Stimulated activated CD8-positive, alpha-beta memory T cell treated with anti-CD3 and anti-CD28 coated beads, Interleukin-7, amount 100 ng/mL, for 48 hours (primary cell): ENCODE data around the gene P2RX6.

Experiments
- DNase-seq, 2 donors: peaks; one replicate each; pipeline ENCODE4 v3.0.0-alpha.2; 2020; ENCODE audit warnings: low read depth in 1 of 2; ENCODE audit errors: extremely low read depth in 1 of 2

P2RX6 gene

DNA sequence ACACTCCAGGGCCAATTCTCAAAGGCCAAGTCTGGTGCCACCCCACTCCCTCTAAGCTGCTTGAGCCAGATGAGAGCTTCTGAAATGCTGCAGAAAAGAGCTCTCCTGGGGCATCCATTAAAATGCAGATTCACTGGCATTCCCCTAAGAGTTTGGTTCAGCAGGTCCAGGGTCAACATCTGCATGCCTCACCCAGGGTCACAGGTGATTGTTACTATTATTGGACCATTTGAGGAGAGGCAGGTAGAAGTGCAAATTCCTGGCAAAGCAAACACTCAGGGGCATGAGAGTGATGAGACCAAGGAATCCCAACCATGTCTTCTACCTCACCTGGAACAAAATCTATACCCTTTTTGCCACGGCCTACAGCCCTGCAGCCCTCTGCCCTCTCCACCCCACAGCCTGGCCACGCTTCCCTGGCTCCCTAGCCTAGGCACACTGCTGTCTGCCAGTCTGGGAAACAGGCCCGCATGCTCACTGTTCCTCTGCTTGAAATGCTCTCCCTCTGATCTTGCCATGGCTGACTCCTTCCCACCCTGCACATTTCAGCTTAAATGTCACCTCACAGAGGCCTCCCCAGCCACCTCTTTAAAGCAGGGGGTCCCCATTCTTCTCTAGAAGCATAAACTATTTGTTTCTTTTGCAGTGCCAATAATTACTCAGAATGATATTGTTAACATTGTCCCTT, 4.4 kb upstream of the P2RX6 start:
- no peak for DNase-seq

DNA sequence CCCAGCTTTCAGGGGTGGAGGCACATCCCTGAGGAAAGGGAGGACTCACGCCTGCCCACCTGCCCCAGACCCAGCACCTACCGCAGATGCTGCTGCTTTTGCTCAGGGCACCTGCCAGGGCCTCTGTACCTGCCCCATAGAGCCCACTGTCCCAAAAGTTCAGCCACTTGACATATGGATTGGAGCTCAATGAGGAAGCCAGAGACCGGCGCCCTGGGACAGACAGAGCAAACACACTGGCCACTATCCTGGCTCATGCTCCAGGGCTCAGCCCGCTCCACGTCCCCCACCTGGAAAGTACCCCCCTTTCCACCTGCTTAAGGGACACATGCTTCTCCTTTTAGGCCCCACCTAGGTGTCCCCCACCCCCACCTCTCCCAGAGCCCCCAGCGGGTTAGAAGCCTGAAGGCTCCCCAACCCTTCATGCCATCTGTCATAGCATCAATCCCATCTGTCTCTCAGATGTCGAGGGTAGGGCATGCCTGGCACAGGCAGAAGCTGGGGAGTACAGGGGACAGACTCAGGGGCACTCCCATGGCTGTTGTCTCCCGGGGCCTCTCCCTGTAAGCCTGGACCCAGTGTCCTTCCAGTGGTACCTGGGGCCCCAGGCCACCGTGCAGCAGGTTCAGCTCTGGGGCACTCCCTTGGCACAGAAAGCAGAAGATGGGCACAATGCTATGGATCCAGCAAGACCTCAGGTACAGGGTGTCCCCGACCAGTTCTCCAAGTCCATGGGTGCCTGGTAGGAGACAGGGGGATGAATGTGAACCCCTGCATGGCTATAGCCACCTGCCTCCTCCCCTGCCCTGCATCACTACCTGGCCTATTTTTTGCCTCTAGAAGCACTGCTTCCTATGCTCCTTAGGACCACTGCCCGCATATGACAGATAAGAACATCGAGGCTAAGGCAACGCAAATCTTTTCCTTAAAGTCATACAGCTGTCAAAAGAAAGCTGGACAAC, 2.2 kb upstream of the P2RX6 start:
- DNase-seq = no peak

DNA sequence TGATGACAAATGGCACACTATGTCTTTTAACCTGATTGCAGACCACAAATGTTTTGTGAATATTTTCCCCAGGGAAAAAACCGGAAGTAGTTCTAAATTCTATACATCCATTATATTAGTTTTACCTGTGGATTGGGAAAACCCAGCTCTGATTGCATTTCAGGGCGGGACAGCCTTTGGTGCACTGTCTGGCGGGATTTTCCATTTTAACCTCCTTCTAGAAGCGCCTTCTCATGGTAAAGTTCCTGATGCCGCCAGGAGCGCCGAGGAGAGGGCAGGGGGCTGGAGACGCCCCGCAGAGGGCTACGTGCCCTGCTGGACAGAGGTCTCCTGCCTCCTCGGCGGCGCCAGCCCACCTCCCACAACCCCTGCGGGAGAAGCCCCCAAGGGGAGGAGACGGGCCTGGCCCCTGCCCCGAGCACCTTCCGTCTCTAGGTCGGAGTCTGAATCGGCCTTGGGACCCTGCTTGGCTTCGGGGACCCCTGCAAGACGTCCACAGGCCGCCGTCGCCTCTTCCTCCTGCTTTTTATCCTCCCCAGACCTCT, 1.2 kb upstream of the P2RX6 start:
- no peak for DNase-seq

DNA sequence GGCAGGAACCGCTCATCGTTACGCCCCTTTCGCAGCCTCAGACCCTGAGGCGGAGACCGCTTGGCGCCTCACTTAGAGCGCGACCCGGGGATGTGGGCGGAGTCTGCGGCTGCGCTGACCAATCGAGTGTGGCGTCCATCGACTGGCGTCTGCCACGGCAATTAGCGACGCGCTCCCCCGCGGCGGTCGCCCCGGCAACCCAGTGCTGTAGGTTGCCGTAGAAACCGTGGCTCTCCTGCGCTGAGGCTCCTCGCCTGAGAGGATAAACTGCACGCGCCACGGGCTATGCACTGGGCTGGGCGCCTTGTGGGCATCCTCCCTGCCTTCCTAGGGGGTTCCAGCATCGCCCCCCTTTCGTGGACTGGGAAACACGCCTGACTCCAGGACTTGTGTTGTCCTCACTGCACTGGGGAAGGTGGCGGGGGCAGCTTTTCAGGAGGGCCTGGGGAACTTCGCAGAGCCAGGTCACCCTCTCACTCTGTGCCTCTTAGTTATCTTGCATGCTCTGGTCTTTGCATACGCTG, 701 bp upstream of the P2RX6 start:
- DNase-seq = peak; percentile 88 to 89

DNA sequence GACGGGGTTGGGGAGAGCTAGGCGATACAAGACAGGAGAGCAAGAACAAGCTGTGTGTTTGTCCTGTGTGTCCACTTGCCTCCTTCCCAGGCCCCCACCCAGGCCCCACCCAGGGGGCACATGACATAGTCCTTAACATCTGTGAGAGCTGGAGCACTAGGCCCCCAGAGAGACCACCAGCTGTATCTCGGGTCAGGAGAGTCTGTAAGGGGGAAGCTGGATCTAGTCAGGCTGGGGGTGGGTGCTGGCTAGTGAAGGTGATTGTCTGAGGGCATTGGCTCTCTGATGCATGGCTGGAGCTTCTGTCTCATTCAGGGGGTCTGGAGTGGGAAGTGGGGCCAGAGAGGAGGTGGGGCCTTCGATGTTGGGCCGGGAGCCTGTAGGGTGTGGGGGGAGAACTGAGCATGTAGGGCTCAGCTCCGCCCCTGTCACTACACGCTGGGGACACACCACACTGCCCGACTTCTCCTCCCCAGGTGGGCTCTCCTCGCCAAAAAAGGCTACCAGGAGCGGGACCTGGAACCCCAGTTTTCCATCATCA, 571 bp downstream of the P2RX6 start:
- DNase-seq = no peak

DNA sequence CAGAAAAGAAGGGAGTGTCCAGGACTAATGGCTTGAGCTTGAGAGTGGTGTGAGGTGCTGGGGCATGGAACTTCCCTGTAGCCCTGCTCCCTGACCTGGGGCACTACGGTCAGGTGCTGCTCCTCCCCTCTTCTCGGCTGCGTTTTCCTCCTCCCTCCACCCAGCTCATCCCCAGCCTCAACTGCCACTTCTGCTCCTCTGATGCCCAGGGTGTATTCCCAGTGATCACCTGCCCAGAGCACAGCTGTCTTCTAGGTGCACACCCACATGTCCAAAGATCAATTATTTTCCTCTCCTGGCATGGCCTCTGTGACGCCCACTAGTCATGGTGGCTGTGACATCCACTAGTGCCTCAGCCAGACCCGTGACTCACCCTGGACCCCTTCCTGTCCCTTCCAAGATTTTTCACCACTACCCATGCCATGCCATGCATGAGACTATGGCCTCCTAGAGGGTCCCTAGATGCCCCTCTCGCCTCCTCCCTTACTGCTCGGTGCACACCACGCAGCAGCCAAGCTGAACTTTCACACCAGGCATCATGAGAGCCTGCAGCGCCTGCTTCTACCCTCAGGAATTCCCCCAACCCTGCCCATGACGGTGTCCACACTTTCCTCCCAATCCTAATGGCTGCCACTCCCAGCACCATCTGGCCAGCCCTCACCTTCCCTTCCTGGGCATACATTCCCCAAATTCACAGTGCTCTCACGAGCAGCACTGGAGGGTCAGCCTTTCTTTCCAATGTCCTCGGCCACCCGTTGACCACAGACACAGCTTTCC, 1.9 kb downstream of the P2RX6 start:
- DNase-seq = no peak

DNA sequence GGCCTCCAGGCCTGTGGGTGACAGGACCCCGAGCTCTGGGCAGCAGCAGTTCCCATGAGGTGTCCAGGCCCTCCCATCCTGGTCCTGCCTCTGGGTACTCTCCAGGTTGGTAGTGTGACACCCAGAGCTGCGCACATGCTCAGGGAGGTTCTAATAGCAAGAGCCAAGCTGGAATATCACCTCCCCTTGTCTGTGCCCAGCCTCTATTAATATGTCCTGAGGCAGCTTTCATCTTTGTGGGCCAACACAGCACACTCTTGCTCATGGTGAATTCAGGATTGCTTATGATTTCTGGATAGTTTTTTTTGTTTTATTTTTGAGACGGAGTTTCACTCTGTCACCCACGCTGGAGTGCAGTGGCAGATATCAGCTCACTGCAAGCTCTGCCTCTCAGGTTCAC, 3.3 kb downstream of the P2RX6 start:
- no peak for DNase-seq

DNA sequence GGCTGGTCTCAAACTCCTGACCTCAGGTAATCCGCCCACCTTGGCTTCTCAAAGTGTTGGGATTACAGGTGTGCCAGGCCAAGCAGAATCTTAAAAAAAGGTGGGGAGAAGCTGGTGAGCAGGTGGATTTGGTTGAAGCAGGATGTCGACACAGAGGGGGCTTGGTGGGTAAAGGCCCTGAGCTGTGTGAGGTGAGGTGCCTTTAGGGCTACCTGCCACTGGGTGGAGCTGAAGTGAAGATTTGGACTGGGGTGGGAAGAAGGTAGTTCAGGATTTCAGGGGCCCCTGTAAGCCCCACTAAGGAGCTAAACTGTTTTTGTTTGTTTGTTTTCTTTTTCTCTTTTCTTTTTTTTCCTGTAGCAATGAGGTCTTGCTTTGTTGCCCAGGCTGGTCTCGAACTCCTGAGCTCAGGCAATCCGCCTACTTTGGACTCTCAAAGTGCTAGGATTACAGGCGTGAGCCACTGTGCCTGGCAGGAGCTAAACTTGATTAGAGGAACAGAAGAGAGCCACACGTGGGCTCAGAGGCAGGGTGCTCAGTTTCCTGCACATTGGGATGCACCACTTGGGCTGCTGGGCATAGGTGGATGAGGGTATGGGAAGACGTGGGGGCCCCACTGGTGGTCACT, 6.0 kb downstream of the P2RX6 start:
- DNase-seq = no peak

DNA sequence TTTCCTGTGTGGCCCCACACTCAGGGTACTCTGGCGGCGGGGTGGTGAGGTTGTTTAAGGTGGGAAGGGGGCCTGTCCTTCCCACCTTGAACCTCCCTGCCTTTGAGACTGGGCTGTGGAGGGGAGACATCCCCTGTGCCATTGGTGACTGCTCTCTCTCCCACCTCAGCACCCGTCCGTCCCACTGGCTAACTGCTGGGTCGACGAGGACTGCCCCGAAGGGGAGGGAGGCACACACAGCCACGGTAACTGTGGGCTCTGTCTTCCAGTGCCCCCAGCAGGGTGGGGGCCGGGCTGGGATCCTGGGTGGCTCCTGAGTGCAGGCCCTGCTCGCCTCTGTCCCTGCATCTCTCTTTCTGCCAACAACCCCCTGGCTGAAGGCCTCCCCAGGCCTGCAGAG, 7.5 kb downstream of the P2RX6 start:
- DNase-seq = no peak

DNA sequence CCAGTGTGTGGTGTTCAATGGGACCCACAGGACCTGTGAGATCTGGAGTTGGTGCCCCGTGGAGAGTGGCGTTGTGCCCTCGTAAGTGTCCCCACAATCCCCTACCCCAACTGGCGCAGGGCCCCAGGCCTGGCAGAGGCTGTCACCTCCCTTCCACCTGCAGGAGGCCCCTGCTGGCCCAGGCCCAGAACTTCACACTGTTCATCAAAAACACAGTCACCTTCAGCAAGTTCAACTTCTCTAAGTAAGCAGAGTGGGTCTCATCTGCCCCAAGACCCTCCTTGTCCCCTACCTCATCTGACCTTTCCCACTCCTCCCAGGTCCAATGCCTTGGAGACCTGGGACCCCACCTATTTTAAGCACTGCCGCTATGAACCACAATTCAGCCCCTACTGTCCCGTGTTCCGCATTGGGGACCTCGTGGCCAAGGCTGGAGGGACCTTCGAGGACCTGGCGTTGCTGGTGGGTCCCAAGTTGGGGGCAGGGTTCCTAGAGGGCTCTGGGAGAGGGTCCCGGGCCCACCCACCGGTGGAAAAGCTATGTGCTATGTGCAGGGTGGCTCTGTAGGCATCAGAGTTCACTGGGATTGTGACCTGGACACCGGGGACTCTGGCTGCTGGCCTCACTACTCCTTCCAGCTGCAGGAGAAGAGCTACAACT, 8.1 kb downstream of the P2RX6 start:
- no peak for DNase-seq

DNA sequence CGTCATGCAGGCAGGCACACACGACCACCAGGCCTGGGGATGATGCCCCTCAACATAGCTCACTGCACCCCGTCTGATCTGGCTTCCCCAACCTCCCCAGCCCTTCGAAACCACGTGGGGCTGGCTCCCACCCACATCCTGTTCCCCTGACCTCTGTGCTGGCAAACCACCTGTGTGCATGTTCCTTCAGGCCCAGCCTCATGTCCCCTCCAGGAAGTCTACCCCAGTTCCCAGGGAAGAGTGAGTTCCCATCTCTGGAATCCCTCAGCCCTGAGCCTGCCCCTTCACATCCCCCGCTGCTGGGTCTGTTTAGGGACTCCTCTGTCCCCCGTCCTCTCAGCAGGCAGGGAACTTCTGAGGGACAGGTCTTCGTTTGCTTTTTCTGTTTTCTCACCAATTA, 10.3 kb downstream of the P2RX6 start:
- DNase-seq = no peak

DNA sequence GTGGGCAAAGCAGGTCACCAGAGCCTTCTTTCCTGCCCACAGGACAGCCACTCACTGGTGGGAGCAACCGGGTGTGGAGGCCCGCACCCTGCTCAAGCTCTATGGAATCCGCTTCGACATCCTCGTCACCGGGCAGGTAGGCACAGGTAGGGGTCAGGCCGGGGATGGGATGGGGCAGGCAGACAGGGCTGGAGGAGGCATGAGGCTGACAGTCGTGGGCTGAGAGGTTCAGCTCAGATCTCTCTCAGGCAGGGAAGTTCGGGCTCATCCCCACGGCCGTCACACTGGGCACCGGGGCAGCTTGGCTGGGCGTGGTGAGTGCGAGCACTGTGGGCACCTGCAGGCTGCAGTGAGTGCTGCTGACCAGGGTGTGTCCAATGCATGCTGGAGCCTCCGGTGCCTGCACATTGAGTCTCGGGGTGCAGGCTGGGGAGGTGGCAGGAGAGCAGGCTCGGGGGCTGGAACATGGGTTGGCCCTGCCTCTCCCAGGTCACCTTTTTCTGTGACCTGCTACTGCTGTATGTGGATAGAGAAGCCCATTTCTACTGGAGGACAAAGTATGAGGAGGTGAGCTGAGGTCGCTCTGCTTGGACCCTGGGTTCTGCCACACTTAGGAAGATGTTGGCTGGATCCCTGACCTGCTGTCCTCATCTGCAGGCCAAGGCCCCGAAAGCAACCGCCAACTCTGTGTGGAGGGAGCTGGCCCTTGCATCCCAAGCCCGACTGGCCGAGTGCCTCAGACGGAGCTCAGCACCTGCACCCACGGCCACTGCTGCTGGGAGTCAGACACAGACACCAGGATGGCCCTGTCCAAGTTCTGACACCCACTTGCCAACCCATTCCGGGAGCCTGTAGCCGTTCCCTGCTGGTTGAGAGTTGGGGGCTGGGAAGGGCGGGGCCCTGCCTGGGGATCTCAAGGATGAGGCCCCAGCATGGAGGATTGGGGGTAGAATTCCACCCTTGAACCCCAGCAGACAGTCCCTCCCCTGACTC, 11.1 kb downstream of the P2RX6 start:
- DNase-seq = no peak

DNA sequence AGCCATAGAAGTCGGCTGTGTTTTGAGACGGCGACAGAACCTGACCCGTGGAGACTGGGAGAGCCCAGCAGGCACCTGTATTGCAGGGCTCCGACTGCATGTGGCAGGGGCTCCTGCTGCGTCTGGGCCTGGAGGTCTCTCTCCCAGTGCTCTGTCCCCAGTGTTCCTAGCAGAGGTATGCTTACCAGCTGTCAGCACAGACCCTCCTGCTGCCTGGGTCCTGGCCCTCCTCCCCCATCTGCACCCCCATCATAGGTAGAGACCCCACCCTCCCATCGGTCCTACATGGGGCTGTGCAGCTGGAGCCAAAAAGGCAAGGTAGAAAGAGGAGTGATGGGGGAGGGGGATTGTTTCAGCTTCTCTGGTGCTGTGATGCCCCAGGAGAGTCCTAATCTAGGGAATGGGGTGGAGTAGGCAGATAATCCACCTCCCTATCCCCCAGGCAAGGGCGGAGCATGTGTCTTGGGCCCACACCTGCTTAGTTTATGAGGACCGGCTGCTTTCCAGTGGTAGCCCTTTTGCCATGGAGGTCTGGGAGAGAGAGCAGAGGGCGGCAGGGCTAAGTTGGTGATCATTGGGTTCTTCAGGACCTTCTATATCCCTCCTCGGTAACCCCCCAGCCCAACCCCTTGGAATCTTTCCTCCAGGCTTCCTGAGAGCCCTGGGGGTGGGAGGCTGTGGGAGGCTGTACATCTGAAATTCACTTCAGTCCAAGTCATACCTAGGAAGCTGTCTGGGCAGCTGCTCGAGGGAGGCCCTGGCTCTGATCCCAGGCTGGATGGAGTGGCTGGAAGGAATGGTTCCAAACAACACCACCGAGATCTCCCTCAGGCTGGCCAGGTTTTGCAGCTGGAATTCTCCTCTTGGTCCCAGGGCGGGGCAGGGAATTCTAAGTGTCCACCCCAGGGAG, 12.1 kb downstream of the P2RX6 start:
- DNase-seq = no peak

DNA sequence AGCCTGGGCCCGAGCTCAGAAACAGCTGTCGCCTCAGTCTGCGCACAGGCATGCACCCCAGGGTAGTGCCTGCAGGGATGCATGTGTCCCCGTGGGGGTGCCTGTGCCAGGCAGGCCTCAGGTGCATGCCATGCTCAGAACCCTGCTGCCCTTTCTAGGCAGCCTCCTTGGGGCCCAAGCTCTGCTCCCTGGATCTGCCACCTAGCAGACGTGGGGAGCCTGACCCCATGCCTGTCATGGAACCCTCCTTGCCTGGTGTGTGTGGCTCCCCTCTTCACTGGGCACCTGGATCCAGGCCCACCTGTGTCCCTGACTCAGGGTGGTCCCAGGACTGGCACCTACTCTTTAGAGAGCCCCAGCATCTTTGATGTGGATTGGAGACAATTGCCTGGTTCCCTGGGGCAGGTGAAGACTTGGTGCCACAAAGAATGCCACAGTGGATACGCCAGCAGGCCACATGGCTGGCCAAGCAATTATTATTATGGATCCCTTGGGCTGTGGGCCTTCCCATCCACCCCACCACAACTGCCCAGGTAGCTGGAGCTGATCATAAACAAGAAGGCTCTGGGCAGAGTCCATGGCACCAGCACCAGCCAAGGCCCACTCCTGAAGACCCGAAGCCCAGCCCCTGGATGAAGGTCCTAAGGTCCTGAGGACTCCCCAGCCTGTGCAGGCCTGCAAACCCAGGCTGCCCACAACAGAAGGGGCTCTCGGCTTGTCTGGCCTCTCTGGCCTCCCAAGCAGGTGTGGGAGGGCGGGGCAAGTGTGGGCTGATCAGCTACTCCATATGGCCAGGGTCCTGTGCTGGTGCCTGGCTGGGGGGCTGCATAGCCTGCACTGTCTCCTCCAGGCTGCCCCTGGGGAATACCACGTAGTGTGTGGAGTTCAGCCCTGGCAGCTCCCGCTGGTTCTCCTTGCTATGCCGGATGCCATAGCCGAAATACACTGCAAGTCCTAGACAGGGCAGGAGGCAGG, 13.6 kb downstream of the P2RX6 start:
- no peak for DNase-seq

DNA sequence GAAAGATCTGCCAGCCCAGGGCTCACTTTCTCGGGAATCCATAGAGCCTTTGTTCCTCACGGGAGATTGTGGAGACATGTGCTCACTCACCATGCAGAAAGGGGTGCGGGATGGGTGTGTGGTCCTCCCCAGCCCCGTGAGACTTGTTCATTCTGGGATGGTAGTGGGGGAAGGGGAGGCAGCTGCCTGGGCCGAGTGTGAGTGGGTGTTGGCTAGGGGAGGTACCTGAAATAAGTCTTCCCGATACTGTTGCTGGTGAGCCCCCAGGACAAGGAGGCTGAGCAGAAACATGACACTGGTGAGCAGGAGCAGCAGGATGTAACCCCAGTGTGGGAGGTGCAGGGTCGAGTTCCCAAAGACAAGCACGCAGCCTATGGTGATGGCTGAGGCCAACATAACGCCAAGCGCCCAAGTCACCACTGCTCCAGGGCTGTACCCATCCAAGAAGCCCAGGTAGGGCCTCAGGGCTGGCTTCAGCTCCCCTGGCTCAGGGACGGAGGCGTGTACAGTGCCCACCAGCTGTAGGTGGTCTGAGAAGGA, 14.6 kb downstream of the P2RX6 start:
- DNase-seq = no peak

DNA sequence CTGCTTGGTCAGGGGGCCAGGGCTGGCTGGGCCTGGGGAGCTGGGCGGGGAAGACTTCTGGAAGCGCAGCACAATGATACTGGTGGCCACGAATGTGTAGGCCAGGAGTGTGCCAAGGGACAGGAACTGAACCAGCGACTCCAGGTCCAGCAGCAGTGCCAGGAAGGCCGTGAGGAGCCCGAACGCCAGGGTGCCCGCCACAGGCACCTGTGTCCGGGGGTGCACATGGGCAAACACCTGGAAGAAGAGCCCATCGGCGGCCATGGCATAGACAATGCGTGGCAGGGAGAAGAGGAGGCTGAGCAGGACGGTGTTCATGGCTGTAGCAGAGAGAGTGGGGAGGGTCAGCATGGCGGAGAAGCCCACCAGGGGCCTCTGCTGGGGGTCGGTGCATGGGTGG, 15.1 kb downstream of the P2RX6 start:
- no peak for DNase-seq
